Mesothelial cell of epicardium (in vitro differentiated cells): ENCODE data around the gene CLEC14A. TPM values are rescaled to one million over a fixed set of nuclear protein-coding genes. Genes with fewer than 3 reads are reported as not detected.
A peak's percentile ranks its signal among the peaks of the same experiment; 100 is the strongest.

ENCODE experiments used
- DNase-seq, 2 experiments: peaks; one replicate each; pipeline ENCODE4 v3.0.0; 2021; ENCODE audit warnings: low spot score in 2 of 2; ENCODE audit not compliant: unreplicated experiment in 2 of 2
- H3K27ac Mint-ChIP-seq: 2 replicates; pipeline ENCODE4 v1.8.0; 2021; ENCODE audit warnings: mixed read lengths
- H3K27me3 Mint-ChIP-seq: 2 replicates; pipeline ENCODE4 v1.8.0; 2021; ENCODE audit warnings: low read depth, mixed read lengths
- H3K36me3 Mint-ChIP-seq: 2 replicates; pipeline ENCODE4 v1.8.0; 2021; ENCODE audit warnings: mixed read lengths
- H3K4me1 Mint-ChIP-seq: 2 replicates; pipeline ENCODE4 v1.8.0; 2021; ENCODE audit warnings: mixed read lengths
- H3K4me3 Mint-ChIP-seq: 2 replicates; pipeline ENCODE4 v1.8.0; 2021; ENCODE audit warnings: mild to moderate bottlenecking, moderate library complexity, mixed read lengths
- H3K9me3 Mint-ChIP-seq: 2 replicates; pipeline ENCODE4 v1.8.0; 2021; ENCODE audit warnings: mixed read lengths
- total RNA-seq: library from RNA; stranded (reverse); gene quantifications from 3 replicates; pipeline ENCODE4 v1.2.1, GENCODE V29; 2021
- TF ChIP-seq, protein P1 (sequence below): fragments of 200-600 bp; sonication (generic); IDR thresholded peaks from one replicate; pipeline ENCODE4 v1.5.0; 2021; ENCODE audit warnings: antibody characterized with exemption; ENCODE audit not compliant: unreplicated experiment

CLEC14A gene
- total RNA-seq, 1 donor from 2014 or later = 0.13 TPM

GRCh38 chr14:38224338-38224737 is 31.6 kb downstream of the CLEC14A start:
- H3K36me3 Mint-ChIP-seq = no peaks in the 10 kb centered on the region
- no peaks in the 10 kb centered on the region for H3K4me1 Mint-ChIP-seq
- H3K27ac Mint-ChIP-seq = no peak overlapping the region
- no peak for DNase-seq
- no peaks in the 10 kb centered on the region for H3K27me3 Mint-ChIP-seq
- no peak overlapping the region for H3K4me3 Mint-ChIP-seq
- TF ChIP-seq, protein P1, sequence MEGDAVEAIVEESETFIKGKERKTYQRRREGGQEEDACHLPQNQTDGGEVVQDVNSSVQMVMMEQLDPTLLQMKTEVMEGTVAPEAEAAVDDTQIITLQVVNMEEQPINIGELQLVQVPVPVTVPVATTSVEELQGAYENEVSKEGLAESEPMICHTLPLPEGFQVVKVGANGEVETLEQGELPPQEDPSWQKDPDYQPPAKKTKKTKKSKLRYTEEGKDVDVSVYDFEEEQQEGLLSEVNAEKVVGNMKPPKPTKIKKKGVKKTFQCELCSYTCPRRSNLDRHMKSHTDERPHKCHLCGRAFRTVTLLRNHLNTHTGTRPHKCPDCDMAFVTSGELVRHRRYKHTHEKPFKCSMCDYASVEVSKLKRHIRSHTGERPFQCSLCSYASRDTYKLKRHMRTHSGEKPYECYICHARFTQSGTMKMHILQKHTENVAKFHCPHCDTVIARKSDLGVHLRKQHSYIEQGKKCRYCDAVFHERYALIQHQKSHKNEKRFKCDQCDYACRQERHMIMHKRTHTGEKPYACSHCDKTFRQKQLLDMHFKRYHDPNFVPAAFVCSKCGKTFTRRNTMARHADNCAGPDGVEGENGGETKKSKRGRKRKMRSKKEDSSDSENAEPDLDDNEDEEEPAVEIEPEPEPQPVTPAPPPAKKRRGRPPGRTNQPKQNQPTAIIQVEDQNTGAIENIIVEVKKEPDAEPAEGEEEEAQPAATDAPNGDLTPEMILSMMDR = no peak
- no peaks in the 10 kb centered on the region for H3K9me3 Mint-ChIP-seq

DNA sequence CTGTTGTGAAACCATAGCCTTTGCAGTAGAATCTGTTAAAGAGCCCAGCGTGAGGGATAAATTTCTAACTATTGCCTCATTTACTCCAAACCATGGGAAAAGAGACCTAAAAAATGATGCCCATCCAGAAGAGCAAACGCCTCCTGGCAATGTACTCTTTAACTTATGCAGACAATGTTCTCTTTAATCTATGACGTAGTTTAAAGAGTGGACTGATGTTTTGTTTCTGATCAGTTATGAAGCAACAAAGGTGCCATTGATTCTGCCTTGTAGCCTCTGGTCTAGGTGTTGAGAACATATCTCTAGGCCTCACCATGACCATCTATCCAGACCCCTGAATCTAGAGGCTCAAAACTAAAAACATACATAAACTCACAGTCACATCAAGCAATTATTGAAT is 34.8 kb downstream of the CLEC14A start:
- TF ChIP-seq, protein P1 = no peak
- Mint-ChIP-seq H3K4me3 (no peak overlapping the region), H3K36me3 (no peaks in the 10 kb centered on the region), H3K27me3 (no peaks in the 10 kb centered on the region), H3K4me1 (peaks cover 9% of the 10 kb centered on the region), H3K9me3 (no peaks in the 10 kb centered on the region), H3K27ac (no peak overlapping the region)
- no peak for DNase-seq

- Mint-ChIP-seq H3K36me3 (no peaks in the 10 kb centered on the region), H3K9me3 (no peaks in the 10 kb centered on the region), H3K4me1 (peaks cover 9% of the 10 kb centered on the region), H3K27me3 (peaks cover 22% of the 10 kb centered on the region), H3K27ac (peak overlapping the region; percentile 4), H3K4me3 (no peak overlapping the region)
- TF ChIP-seq, protein P1 = no peak
- DNase-seq = no peak
Observed at GRCh38 chr14:38217553-38217952, 38.3 kb downstream of the CLEC14A start.

GRCh38 chr14:38213001-38213400 is 42.9 kb downstream of the CLEC14A start:
- Mint-ChIP-seq H3K27me3 (peaks cover 65% of the 10 kb centered on the region), H3K36me3 (no peaks in the 10 kb centered on the region), H3K4me3 (no peak overlapping the region), H3K9me3 (no peaks in the 10 kb centered on the region), H3K4me1 (peaks cover 31% of the 10 kb centered on the region), H3K27ac (no peak overlapping the region)
- TF ChIP-seq, protein P1 = no peak
- DNase-seq = no peak

DNA sequence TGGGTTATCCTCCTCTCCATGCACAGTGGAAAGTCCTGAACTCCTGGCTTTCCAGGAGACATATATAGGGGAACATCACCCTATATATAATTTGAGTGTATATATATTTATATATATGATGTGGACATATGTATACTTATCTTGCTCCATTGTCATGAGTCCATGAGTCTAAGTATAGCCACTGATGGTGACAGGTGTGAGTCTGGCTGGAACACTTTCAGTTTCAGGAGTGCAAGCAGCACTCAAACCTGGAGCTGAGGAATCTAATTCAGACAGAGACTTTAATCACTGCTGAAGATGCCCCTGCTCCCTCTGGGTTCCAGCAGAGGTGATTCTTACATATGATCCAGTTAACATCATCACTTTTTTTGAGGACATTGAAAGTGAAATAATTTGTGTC is 43.8 kb downstream of the CLEC14A start:
- Mint-ChIP-seq H3K4me3 (no peak overlapping the region), H3K4me1 (peaks cover 31% of the 10 kb centered on the region), H3K27ac (no peak overlapping the region), H3K27me3 (peaks cover 73% of the 10 kb centered on the region), H3K36me3 (no peaks in the 10 kb centered on the region), H3K9me3 (no peaks in the 10 kb centered on the region)
- DNase-seq = no peak
- TF ChIP-seq, protein P1 = no peak

GRCh38 chr14:38211255-38211735 is 44.6 kb downstream of the CLEC14A start:
- no peaks in the 10 kb centered on the region for H3K36me3 Mint-ChIP-seq
- no peak overlapping the region for H3K27ac Mint-ChIP-seq
- H3K4me1 Mint-ChIP-seq = peaks cover 32% of the 10 kb centered on the region
- H3K9me3 Mint-ChIP-seq = no peaks in the 10 kb centered on the region
- DNase-seq = no peak
- peaks cover 80% of the 10 kb centered on the region for H3K27me3 Mint-ChIP-seq
- TF ChIP-seq, protein P1 = no peak
- peak overlapping the region; percentile 13 for H3K4me3 Mint-ChIP-seq
